ENCODE results near the gene CXCL16. TPM values are rescaled to one million over a fixed set of nuclear protein-coding genes. Genes with fewer than 3 reads are reported as not detected.

CXCL16 gene
- 4.0 and 4.5 TPM in 2 replicates for total RNA-seq

GRCh38 chr17:4739122-4740024 is at the start of gene CXCL16, which contains the start of gene ZMYND15:
CXCL16 (minus strand) TSS chr17:4739928; CDS start chr17:4739339, 589 bp downstream.
ZMYND15 (plus strand) TSS chr17:4739833; CDS start chr17:4740549, 716 bp downstream.

GRCh38 chr17:4788807-4789700 is 49.3 kb upstream of the CXCL16 start, which contains the start of gene GLTPD2:
GLTPD2 (plus strand) TSS chr17:4788964; CDS start chr17:4789012, 48 bp downstream.

GRCh38 chr17:4786106-4786511 is 46.4 kb upstream of the CXCL16 start, which contains the start of gene VMO1:
VMO1 (minus strand) TSS chr17:4786364; CDS start chr17:4786352, 12 bp downstream.

GRCh38 chr17:4771519-4772234 is 31.9 kb upstream of the CXCL16 start, which contains the start of gene TM4SF5:
TM4SF5 (plus strand) TSS chr17:4771886; CDS start chr17:4771923, 37 bp downstream.

GRCh38 chr17:4709794-4710692 is 29.7 kb downstream of the CXCL16 start, which contains the start of gene ARRB2:
ARRB2 (plus strand) TSS chr17:4710632; CDS start chr17:4710722, 90 bp downstream.

Other genes with a start within 250 kb of the CXCL16 start
- gene SPNS2, start 241.0 kb downstream of the CXCL16 start, total RNA-seq: 0.13 and 0.40 TPM in 2 replicates
- 46.6 and 87.2 TPM in 2 replicates for gene MYBBP1A, start 184.5 kb downstream of the CXCL16 start, total RNA-seq
- gene GGT6, start 179.4 kb downstream of the CXCL16 start, total RNA-seq: not detected in 2 replicates
- 0.72 TPM in 1 of 2 replicates, not detected in the other for gene SMTNL2, start 155.4 kb downstream of the CXCL16 start, total RNA-seq
- gene ALOX15, start 98.2 kb downstream of the CXCL16 start, total RNA-seq: 0.03 TPM in 1 of 2 replicates, not detected in the other
- gene PELP1, start 35.8 kb downstream of the CXCL16 start, total RNA-seq: 61.6 and 68.2 TPM in 2 replicates
- gene ARRB2, start 29.3 kb downstream of the CXCL16 start, total RNA-seq: 4.0 and 5.4 TPM in 2 replicates
- gene MED11, start 8.5 kb downstream of the CXCL16 start, total RNA-seq: 11.4 and 11.7 TPM in 2 replicates
- gene ZMYND15, start 95 bp downstream of the CXCL16 start, total RNA-seq: 0.07 and 0.10 TPM in 2 replicates
- not detected in 2 replicates for gene TM4SF5, start 32.0 kb upstream of the CXCL16 start, total RNA-seq
- gene VMO1, start 46.4 kb upstream of the CXCL16 start, total RNA-seq: 0.33 TPM in 2 replicates
- not detected in 2 replicates for gene GLTPD2, start 49.0 kb upstream of the CXCL16 start, total RNA-seq
- gene PSMB6, start 56.2 kb upstream of the CXCL16 start, total RNA-seq: 88.0 and 106 TPM in 2 replicates
- 16.4 and 25.9 TPM in 2 replicates for gene PLD2, start 67.2 kb upstream of the CXCL16 start, total RNA-seq
- 49.9 and 73.2 TPM in 2 replicates for gene MINK1, start 93.4 kb upstream of the CXCL16 start, total RNA-seq
- gene C17orf107, start 159.6 kb upstream of the CXCL16 start, total RNA-seq: 6.4 and 9.9 TPM in 2 replicates
- 0.33 and 2.8 TPM in 2 replicates for gene CHRNE, start 163.2 kb upstream of the CXCL16 start, total RNA-seq
- gene GP1BA, start 192.3 kb upstream of the CXCL16 start, total RNA-seq: not detected in 2 replicates
- gene SLC25A11, start 200.1 kb upstream of the CXCL16 start, total RNA-seq: 69.7 and 71.2 TPM in 2 replicates
- 26.6 and 27.2 TPM in 2 replicates for gene RNF167, start 200.3 kb upstream of the CXCL16 start, total RNA-seq
- gene PFN1, start 208.6 kb upstream of the CXCL16 start, total RNA-seq: 405 and 683 TPM in 2 replicates
- 3.3 and 3.4 TPM in 2 replicates for gene ENO3, start 211.2 kb upstream of the CXCL16 start, total RNA-seq
- gene SPAG7, start 227.9 kb upstream of the CXCL16 start, total RNA-seq: 39.8 and 47.0 TPM in 2 replicates
- 17.1 and 23.0 TPM in 2 replicates for gene CAMTA2, start 247.7 kb upstream of the CXCL16 start, total RNA-seq